CD14-positive monocyte (primary cell): Measurements from ENCODE around the gene ELMO3. TPM values are rescaled to one million over a fixed set of nuclear protein-coding genes. Genes with fewer than 3 reads are reported as not detected.
A peak's percentile ranks its signal among the peaks of the same experiment; 100 is the strongest.

ENCODE experiments used
- DNase-seq, 3 donors: peaks; one replicate each; pipeline ENCODE4 v3.0.0-alpha.2; 2011 to 2022
- H2AFZ ChIP-seq: 2 replicates; pipeline ENCODE4 v1.6.0; 2012; ENCODE audit warnings: mild to moderate bottlenecking, low read depth, low read length, inconsistent platforms; ENCODE audit not compliant: insufficient read depth, poor library complexity, severe bottlenecking
- H3K27ac ChIP-seq, 2 donors: 1 replicate in 1 of 2; 2 replicates in 1 of 2; pipeline ENCODE4 v1.5.1; 2012 to 2013; ENCODE audit warnings: low read length in 2 of 2, control low read depth in 1 of 2, inconsistent platforms in 1 of 2, low read depth in 1 of 2, mild to moderate bottlenecking in 1 of 2
- H3K27me3 ChIP-seq, 2 donors: one replicate each; pipeline versions ENCODE4 v1.6.0 to v1.6.1; 2011 to 2013; ENCODE audit warnings: low read length in 2 of 2; ENCODE audit not compliant: control insufficient read depth in 2 of 2, insufficient read depth in 2 of 2
- H3K36me3 ChIP-seq, 2 donors: replicated peaks in 1 of 2; 1 replicate in 1 of 2; 2 replicates in 1 of 2; pipeline versions ENCODE4 v1.5.1 to v1.6.1; 2012 to 2013; ENCODE audit warnings: low read length in 2 of 2, control low read depth in 1 of 2, inconsistent platforms in 1 of 2, mild to moderate bottlenecking in 1 of 2; ENCODE audit not compliant: insufficient read depth in 2 of 2, control insufficient read depth in 1 of 2
- H3K4me1 ChIP-seq, 2 donors: 1 replicate in 1 of 2; 2 replicates in 1 of 2; pipeline versions ENCODE4 v1.5.1 to v1.6.1; 2012 to 2013; ENCODE audit warnings: low read length in 2 of 2, control low read depth in 1 of 2, inconsistent platforms in 1 of 2, mild to moderate bottlenecking in 1 of 2, moderate library complexity in 1 of 2; ENCODE audit not compliant: insufficient read depth in 2 of 2, control insufficient read depth in 1 of 2
- H3K4me2 ChIP-seq: replicated peaks from 2 replicates; pipeline ENCODE3; 2012; ENCODE audit warnings: low read length, moderate library complexity, mild to moderate bottlenecking; ENCODE audit not compliant: poor library complexity, severe bottlenecking; ENCODE audit errors: extremely low read depth
- H3K4me3 ChIP-seq, 3 experiments: fragments of 200-600 bp in 1 of 3; sonication (generic) in 1 of 3; replicated peaks in 1 of 3; 1 replicate in 2 of 3; 2 replicates in 1 of 3; pipeline ENCODE4 v1.5.1; 2011 to 2013; ENCODE audit warnings: low read length in 3 of 3, mild to moderate bottlenecking in 3 of 3, control low read depth in 2 of 3, low read depth in 2 of 3, inconsistent platforms in 1 of 3, moderate library complexity in 1 of 3
- H3K79me2 ChIP-seq: 2 replicates; pipeline ENCODE4 v1.6.0; 2012; ENCODE audit warnings: mild to moderate bottlenecking, control low read depth, inconsistent platforms, low read length, moderate library complexity; ENCODE audit not compliant: insufficient read depth
- H3K9ac ChIP-seq: 2 replicates; pipeline ENCODE4 v1.6.0; 2017; ENCODE audit warnings: low read length, mild to moderate bottlenecking; ENCODE audit not compliant: insufficient read depth, poor library complexity, severe bottlenecking
- H3K9me3 ChIP-seq, 2 donors: replicated peaks in 1 of 2; 1 replicate in 1 of 2; 2 replicates in 1 of 2; pipeline versions ENCODE4 v1.5.1 to v1.6.1; 2012 to 2013; ENCODE audit warnings: low read length in 2 of 2, control low read depth in 1 of 2; ENCODE audit not compliant: control insufficient read depth in 1 of 2, insufficient read depth in 1 of 2
- H4K20me1 ChIP-seq: 2 replicates; pipeline ENCODE4 v1.6.0; 2012; ENCODE audit warnings: mild to moderate bottlenecking, low read length, control low read depth, moderate library complexity; ENCODE audit not compliant: insufficient read depth
- H3K27ac Mint-ChIP-seq, 7 donors: one replicate each; pipeline ENCODE4 v1.8.0; 2020; ENCODE audit warnings: mild to moderate bottlenecking in 7 of 7, mixed read lengths in 7 of 7, moderate library complexity in 6 of 7, inconsistent platforms in 2 of 7
- H3K27me3 Mint-ChIP-seq, 3 donors: one replicate each; pipeline ENCODE4 v1.8.0; 2021 to 2022; ENCODE audit warnings: low read depth in 3 of 3, mild to moderate bottlenecking in 3 of 3, mixed read lengths in 3 of 3, moderate library complexity in 3 of 3, inconsistent platforms in 1 of 3
- H3K36me3 Mint-ChIP-seq, 2 donors: one replicate each; pipeline ENCODE4 v1.8.0; 2020; ENCODE audit warnings: mixed read lengths in 2 of 2, inconsistent platforms in 1 of 2, mild to moderate bottlenecking in 1 of 2
- H3K4me1 Mint-ChIP-seq: one replicate; pipeline ENCODE4 v1.8.0; 2020; ENCODE audit warnings: mild to moderate bottlenecking, mixed read lengths
- H3K4me3 Mint-ChIP-seq, 2 donors: one replicate each; pipeline ENCODE4 v1.8.0; 2020; ENCODE audit warnings: mild to moderate bottlenecking in 2 of 2, mixed read lengths in 2 of 2, moderate library complexity in 1 of 2
- H3K9me3 Mint-ChIP-seq, 7 donors: one replicate each; pipeline ENCODE4 v1.8.0; 2020 to 2022; ENCODE audit warnings: mixed read lengths in 7 of 7, mild to moderate bottlenecking in 6 of 7, moderate library complexity in 6 of 7, inconsistent platforms in 2 of 7
- CTCF ChIP-seq: fragments of 200-600 bp; IDR thresholded peaks from one replicate; pipeline ENCODE4 v1.8.0; 2022; ENCODE audit warnings: antibody characterized with exemption, mild to moderate bottlenecking
- WGBS: methylation state at CpG from one replicate; pipeline ENCODE4 v1.1.5; 2013; ENCODE audit warnings: missing lambda C conversion rate; ENCODE audit not compliant: insufficient coverage; 5-methylcytosine and 5-hydroxymethylcytosine counted together
- intact Hi-C, 2 donors: fragments of 100-400 bp; cut with micrococcal nuclease; formaldehyde crosslinking; loops; one replicate each; pipeline versions ENCODE4 v1.15.0 to v1.15.1; 2023
- polyA plus RNA-seq, 3 donors: library from polyadenylated mRNA; depleted of rRNA in 1 of 3; unstranded in 2 of 3; stranded (reverse) in 1 of 3; fragments of 300-500 nt in 2 of 3; fragments of >200 nt in 1 of 3; fragmentation: Illumina TruSeq in 2 of 3; gene quantifications; 1 replicate in 2 of 3; 2 replicates in 1 of 3; pipeline ENCODE4 v1.2.3, GENCODE V29; 2012 to 2021

The ELMO3 gene
- polyA plus RNA-seq, 3 donors = 0.15 to 7.0 TPM; not detected in 1

- Mint-ChIP-seq H3K4me1 (peaks cover 4% of the 10 kb centered on the region), H3K27me3 (peaks cover 0 to 3% (median 1%) of the 10 kb centered on the region in 3 donors), H3K27ac (no peak overlapping the region), H3K36me3 (peaks cover 44 to 72% of the 10 kb centered on the region in 2 donors), H3K4me3 (no peak overlapping the region), H3K9me3 (peaks cover 0 to 2% (median 0%) of the 10 kb centered on the region in 7 donors)
- no peak overlapping the region for H3K9ac ChIP-seq
- peaks cover 20% of the 10 kb centered on the region for H4K20me1 ChIP-seq
- no peaks in the 10 kb centered on the region for H3K79me2 ChIP-seq
- H3K27me3 ChIP-seq = no peaks in the 10 kb centered on the region
- intact Hi-C loops = no loop called here
- no peak overlapping the region for H2AFZ ChIP-seq
- no peaks in the 10 kb centered on the region for H3K9me3 ChIP-seq
- no peak overlapping the region for H3K27ac ChIP-seq
- no peak overlapping the region for H3K4me3 ChIP-seq
- WGBS = 95% methylated on average over 22 of the region's 23 CpGs
- peaks cover 46 to 70% of the 10 kb centered on the region in 2 donors for H3K36me3 ChIP-seq
- H3K4me1 ChIP-seq = no peaks in the 10 kb centered on the region
- no peak for DNase-seq
- no peak overlapping the region for H3K4me2 ChIP-seq
- no peak for TF ChIP-seq CTCF
Measured at GRCh38 chr16:67202956-67203493, 4.1 kb downstream of the ELMO3 start.

GRCh38 chr16:67204076-67204475, 5.1 kb downstream of the ELMO3 start:
- Histone ChIP-seq H3K9me3 (no peaks in the 10 kb centered on the region), H3K4me3 (no peak overlapping the region), H3K27me3 (no peaks in the 10 kb centered on the region), H2AFZ (no peak overlapping the region), H3K4me1 (no peaks in the 10 kb centered on the region), H4K20me1 (peaks cover 9% of the 10 kb centered on the region), H3K27ac (no peak overlapping the region), H3K79me2 (no peaks in the 10 kb centered on the region), H3K36me3 (peaks cover 43 to 60% of the 10 kb centered on the region in 2 donors), H3K4me2 (no peak overlapping the region), H3K9ac (no peak overlapping the region)
- Mint-ChIP-seq H3K36me3 (peaks cover 38 to 65% of the 10 kb centered on the region in 2 donors), H3K27ac (peak overlapping the region in 1 of 7 donors; percentile 10), H3K27me3 (peaks cover 0 to 5% (median 1%) of the 10 kb centered on the region in 3 donors), H3K4me3 (no peak overlapping the region), H3K4me1 (peaks cover 2% of the 10 kb centered on the region), H3K9me3 (peaks cover 0 to 2% (median 0%) of the 10 kb centered on the region in 7 donors)
- no peak for DNase-seq
- no peak for TF ChIP-seq CTCF
- intact Hi-C loops = no loop called here
- 94% methylated on average over 3 of the region's 4 CpGs for WGBS
